Measurements from ENCODE around the gene TOMM5. TPM values are rescaled to one million over a fixed set of nuclear protein-coding genes. Genes with fewer than 3 reads are reported as not detected.

TOMM5 gene
- total and polyA plus RNA-seq, 3 donors from 2014 or later: 96.5 to 126 (median 113) TPM

DNA sequence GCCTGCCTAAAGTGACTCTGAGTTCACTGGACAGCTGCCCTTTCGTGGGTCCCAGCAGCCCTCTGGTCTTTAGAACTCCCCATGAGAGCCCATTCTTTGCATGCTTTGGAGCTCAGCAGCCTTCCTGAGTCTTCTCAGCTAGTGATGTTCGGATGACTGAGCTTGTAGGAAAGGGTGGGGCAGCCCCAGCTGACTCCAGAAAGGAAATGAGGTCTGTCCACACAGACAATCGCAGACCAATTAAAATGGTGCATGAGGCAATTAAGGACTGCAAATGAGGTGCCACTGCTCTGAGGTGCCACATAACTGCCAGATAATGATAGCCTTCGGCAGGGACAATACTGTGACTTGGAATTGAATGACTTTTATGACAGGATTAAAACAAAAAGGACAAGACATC, 25.4 kb upstream of the TOMM5 start:
- TF ChIP-seq POLR2A (IDR thresholded peaks at IDR 0.05): no peak
- TF ChIP-seq, protein P1, sequence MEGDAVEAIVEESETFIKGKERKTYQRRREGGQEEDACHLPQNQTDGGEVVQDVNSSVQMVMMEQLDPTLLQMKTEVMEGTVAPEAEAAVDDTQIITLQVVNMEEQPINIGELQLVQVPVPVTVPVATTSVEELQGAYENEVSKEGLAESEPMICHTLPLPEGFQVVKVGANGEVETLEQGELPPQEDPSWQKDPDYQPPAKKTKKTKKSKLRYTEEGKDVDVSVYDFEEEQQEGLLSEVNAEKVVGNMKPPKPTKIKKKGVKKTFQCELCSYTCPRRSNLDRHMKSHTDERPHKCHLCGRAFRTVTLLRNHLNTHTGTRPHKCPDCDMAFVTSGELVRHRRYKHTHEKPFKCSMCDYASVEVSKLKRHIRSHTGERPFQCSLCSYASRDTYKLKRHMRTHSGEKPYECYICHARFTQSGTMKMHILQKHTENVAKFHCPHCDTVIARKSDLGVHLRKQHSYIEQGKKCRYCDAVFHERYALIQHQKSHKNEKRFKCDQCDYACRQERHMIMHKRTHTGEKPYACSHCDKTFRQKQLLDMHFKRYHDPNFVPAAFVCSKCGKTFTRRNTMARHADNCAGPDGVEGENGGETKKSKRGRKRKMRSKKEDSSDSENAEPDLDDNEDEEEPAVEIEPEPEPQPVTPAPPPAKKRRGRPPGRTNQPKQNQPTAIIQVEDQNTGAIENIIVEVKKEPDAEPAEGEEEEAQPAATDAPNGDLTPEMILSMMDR (IDR thresholded peaks at IDR 0.05): no peak
- no peaks in the 10 kb centered on the region for H3K9me3 ChIP-seq
- no peak for DNase-seq
- intact Hi-C loops (cut with DNase I; ENCODE audit: low total_unique reads): no loop called here
- H3K27ac ChIP-seq: no peak overlapping the region
- no peak overlapping the region for H3K4me3 ChIP-seq
- no peaks in the 10 kb centered on the region for H3K4me1 ChIP-seq
- WGBS, 2 donors: 67% methylated on average over 4 of the region's 4 CpGs
- H3K27me3 ChIP-seq: no peaks in the 10 kb centered on the region
- H3K36me3 ChIP-seq (ENCODE audit: low read depth, missing control alignments): no peaks in the 10 kb centered on the region

DNA sequence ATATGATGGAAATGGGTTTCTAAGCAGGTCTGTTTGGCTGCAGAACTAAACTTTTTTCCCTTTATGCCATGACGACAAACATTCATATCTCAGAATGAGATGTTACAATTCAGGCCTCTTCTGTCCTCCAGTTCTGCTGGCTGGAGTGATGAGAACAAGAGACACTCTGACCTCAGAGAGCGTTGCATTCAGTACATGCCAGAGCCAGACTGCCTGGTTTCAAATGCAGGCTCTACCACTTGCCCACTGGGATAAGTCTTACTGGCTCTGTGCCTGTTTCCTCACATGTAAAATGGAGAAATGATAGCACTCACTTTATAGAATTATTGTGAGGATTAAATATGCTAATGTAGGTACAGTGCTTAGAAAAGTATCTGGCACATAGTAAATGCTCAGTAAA, 24.8 kb upstream of the TOMM5 start:
- Histone ChIP-seq H3K9me3 (no peaks in the 10 kb centered on the region), H3K36me3 (ENCODE audit: low read depth, missing control alignments) (no peaks in the 10 kb centered on the region), H3K27me3 (no peaks in the 10 kb centered on the region), H3K27ac (no peak overlapping the region), H3K4me3 (no peak overlapping the region), H3K4me1 (no peaks in the 10 kb centered on the region)
- peak; percentile 32 for DNase-seq
- TF ChIP-seq, protein P1 (IDR thresholded peaks at IDR 0.05): no peak
- no peak for TF ChIP-seq POLR2A (IDR thresholded peaks at IDR 0.05)
- intact Hi-C loops (cut with DNase I; ENCODE audit: low total_unique reads): no loop called here
- WGBS, 2 donors: 62 to 70% methylated on average over 2 of the region's 2 CpGs

DNA sequence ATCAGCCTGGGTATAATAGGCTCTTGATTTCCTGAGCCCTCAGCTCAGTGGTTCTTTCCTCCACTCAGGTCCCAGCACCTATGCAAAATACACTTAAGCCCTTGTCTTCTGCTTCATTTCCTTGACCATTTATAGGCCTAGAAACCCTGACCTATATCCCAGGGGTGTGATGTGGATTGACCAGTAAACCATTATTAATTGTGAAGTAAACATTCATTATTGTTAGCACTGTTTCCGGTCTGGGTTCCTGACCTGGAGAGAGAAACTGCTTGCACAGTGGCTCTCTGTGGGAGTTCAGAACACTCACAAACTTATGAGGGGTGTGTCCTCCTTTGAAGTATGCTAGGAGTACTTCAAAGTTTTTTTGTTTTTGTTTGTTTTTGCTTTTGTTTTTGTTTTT, 19.6 kb upstream of the TOMM5 start:
- H3K4me1 ChIP-seq: no peaks in the 10 kb centered on the region
- TF ChIP-seq POLR2A (IDR thresholded peaks at IDR 0.05): no peak
- H3K27me3 ChIP-seq: no peaks in the 10 kb centered on the region
- H3K27ac ChIP-seq: no peak overlapping the region
- intact Hi-C loops (cut with DNase I; ENCODE audit: low total_unique reads): no loop called here
- no peaks in the 10 kb centered on the region for H3K9me3 ChIP-seq
- no peaks in the 10 kb centered on the region for H3K36me3 ChIP-seq (ENCODE audit: low read depth, missing control alignments)
- H3K4me3 ChIP-seq: no peak overlapping the region
- 70 to 77% methylated on average over 1 of the region's 1 CpG for WGBS, 2 donors
- DNase-seq: no peak

DNA sequence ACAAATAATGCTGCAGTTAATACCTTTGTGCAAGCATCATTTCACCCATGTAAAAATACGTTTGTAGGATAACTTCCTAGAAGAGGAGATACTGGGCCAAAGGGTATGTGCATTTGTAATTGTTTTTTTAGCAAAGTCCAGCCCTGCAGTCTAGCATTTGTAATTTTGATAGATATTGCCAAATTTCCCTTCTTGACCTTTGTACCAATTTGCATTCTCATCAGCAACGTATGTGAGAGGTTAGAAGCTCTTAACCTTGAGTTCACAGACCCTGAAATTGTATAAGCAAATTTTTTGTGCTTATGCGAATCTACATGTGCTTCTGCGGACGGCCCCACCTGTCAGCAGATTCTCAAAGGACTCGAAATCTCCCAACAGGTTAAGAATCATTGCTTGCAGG, 18.6 kb upstream of the TOMM5 start:
- H3K36me3 ChIP-seq (ENCODE audit: low read depth, missing control alignments): no peaks in the 10 kb centered on the region
- no peaks in the 10 kb centered on the region for H3K27me3 ChIP-seq
- no peaks in the 10 kb centered on the region for H3K9me3 ChIP-seq
- 75 to 81% methylated on average over 6 of the region's 6 CpGs for WGBS, 2 donors
- no peak overlapping the region for H3K4me3 ChIP-seq
- H3K27ac ChIP-seq: no peak overlapping the region
- no peak for DNase-seq
- no peaks in the 10 kb centered on the region for H3K4me1 ChIP-seq
- intact Hi-C loops (cut with DNase I; ENCODE audit: low total_unique reads): no loop called here
- TF ChIP-seq POLR2A (IDR thresholded peaks at IDR 0.05): no peak
- TF ChIP-seq, protein P1 (IDR thresholded peaks at IDR 0.05): no peak

DNA sequence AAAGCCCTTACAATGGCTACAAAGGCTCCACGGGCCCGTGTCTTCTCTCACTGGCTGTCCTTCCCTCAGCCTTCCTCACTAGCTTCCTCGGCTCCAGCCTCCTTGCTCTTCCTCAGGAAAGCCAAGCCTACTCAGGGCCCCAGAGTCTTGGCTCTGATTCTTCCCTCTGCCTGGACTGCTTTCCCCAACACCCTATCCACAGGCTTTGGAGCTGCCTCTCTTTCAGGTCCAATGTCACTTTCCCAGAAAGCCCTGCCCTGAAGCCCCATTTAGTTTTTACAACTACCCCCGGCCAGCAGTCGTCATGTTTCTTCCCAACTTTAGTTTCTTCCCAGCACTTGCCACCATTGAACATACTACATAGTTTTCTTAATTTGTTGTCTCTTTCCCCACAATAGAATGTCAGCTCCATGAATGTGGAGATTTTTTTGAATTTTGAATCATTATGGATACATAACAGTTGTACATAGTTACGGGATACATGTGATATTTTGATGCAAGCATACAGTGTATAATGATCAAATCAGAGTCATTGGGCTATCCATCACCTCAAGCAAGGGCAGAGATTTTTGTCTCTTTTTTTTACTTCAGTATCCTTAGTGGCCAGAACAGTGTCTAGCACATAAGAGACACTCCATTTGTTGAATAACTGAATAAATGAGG, 17.5 kb upstream of the TOMM5 start:
- no peaks in the 10 kb centered on the region for H3K9me3 ChIP-seq
- no peaks in the 10 kb centered on the region for H3K4me1 ChIP-seq
- no peaks in the 10 kb centered on the region for H3K36me3 ChIP-seq (ENCODE audit: low read depth, missing control alignments)
- H3K27me3 ChIP-seq: no peaks in the 10 kb centered on the region
- H3K27ac ChIP-seq: no peak overlapping the region
- DNase-seq: no peak
- intact Hi-C loops (cut with DNase I; ENCODE audit: low total_unique reads): no loop called here
- WGBS, 2 donors: 67 to 68% methylated on average over 6 of the region's 6 CpGs
- H3K4me3 ChIP-seq: no peak overlapping the region
- no peak for TF ChIP-seq POLR2A (IDR thresholded peaks at IDR 0.05)
- TF ChIP-seq, protein P1 (IDR thresholded peaks at IDR 0.05): no peak

Measured in testis (tissue), 3 donors.